Mammary epithelial cell (primary cell): ENCODE data around the gene ZNF609.

Experiments used
- CTCF ChIP-seq, 2 donors: IDR thresholded peaks in 1 of 2; conservative IDR thresholded peaks in 1 of 2; 2 replicates each; pipeline ENCODE4 v1.5.1; 2011 to 2012; ENCODE audit warnings: inconsistent platforms in 2 of 2, low read length in 2 of 2, mild to moderate bottlenecking in 2 of 2, control low read depth in 1 of 2, low read depth in 1 of 2; ENCODE audit not compliant: insufficient read depth in 1 of 2; ENCODE audit errors: extremely low read depth in 1 of 2
- EZH2 ChIP-seq: IDR thresholded peaks from 2 replicates; pipeline ENCODE4 v1.6.1; 2012; ENCODE audit warnings: low read length, inconsistent platforms, borderline replicate concordance

DNA sequence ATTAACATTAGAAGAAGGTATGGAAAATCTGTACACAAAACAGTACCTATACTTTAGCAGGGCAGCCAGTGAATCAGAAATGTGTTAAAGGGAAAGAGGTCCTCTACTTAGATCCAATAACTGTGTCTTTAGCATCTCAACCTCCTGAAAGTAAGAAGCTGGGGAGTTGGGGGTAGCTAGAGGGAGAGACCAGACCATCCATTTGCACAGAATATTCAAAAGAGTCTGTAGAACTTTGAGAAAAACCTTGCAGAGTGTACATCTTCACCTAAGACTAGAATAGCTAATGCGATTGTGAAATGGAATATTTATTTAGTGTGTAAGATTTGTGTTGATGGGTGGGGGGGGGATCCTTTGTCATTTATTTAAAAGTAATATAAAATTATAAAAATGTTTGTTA is 190.2 kb downstream of the ZNF609 start:
- no peak for TF ChIP-seq CTCF (conservative IDR thresholded peaks at IDR 0.05 in 1 of 2, IDR thresholded peaks at IDR 0.05 in 1 of 2; ENCODE audit: extremely low read depth in 1 of 2, insufficient read depth in 1 of 2, low read depth in 1 of 2, low read length in 2 of 2)
- TF ChIP-seq EZH2 = no peak
